Left lung (tissue), 10 donors: ENCODE measurements around the gene B3GNT3. TPM values are rescaled to one million over a fixed set of nuclear protein-coding genes. Genes with fewer than 3 reads are reported as not detected.

Source experiments
- ATAC-seq: fragments of 200-7000 bp; cut with Tn5 transposase; one replicate; pipeline ENCODE4 v1.9.1; 2020; ENCODE audit warnings: moderate library complexity
- DNase-seq, 4 donors: peaks; one replicate each; pipeline ENCODE4 v3.0.0-alpha.2; 2013 to 2020
- H3K27ac ChIP-seq, 2 donors: fragments of 200-600 bp; sonication (generic) in 1 of 2; one replicate each; pipeline versions ENCODE4 v1.5.0 to v1.8.0; 2020 to 2021
- H3K27me3 ChIP-seq, 2 donors: fragments of 200-600 bp; sonication (generic) in 1 of 2; one replicate each; pipeline versions ENCODE4 v1.5.0 to v1.8.0; 2020 to 2021
- H3K36me3 ChIP-seq, 2 donors: fragments of 200-600 bp; sonication (generic) in 1 of 2; one replicate each; pipeline versions ENCODE4 v1.5.0 to v1.8.0; 2020 to 2021
- H3K4me1 ChIP-seq, 2 donors: fragments of 200-600 bp; one replicate each; pipeline ENCODE4 v1.8.0; 2021
- H3K4me3 ChIP-seq, 2 donors: fragments of 200-600 bp; sonication (generic) in 1 of 2; one replicate each; pipeline versions ENCODE4 v1.5.0 to v1.8.0; 2020 to 2021; ENCODE audit warnings: mild to moderate bottlenecking in 1 of 2
- H3K9me3 ChIP-seq, 2 donors: fragments of 200-600 bp; sonication (generic) in 1 of 2; one replicate each; pipeline versions ENCODE4 v1.5.0 to v1.8.0; 2020 to 2021
- CTCF ChIP-seq, 2 donors: fragments of 200-600 bp; sonication (generic) in 1 of 2; IDR thresholded peaks; one replicate each; pipeline versions ENCODE4 v1.5.0 to v1.8.0; 2021; ENCODE audit warnings: antibody characterized with exemption in 2 of 2
- intact Hi-C, 2 donors: fragments of 100-400 bp; cut with DNase I; formaldehyde crosslinking; loops; one replicate each; pipeline versions ENCODE4 v1.11.2 to v1.14.2; 2022
- polyA plus RNA-seq, 6 donors: library from polyadenylated mRNA; unstranded; fragments of 120-200 nt; gene quantifications; one replicate each; pipeline ENCODE4 v1.2.1, GENCODE V29; 2013; ENCODE audit not compliant: insufficient read length in 6 of 6
- total RNA-seq, 2 donors: library from RNA; stranded (reverse); fragmentation: NEBNext Ultra II Directional; extraction: Animal tissue kit (Norgen Biotek cat#: 25700); gene quantifications; one replicate each; pipeline ENCODE4 v1.2.1, GENCODE V29; 2021
- donor health status: DM: no; HTN: yes; CAD: no.
- donor health status: DM: no; HTN: no; CAD: no.

Gene B3GNT3
- total and polyA plus RNA-seq, 8 donors, result 0.12 to 5.2 (median 1.1) TPM; not detected in 4

- intact Hi-C loops, result no loop called here
- Histone ChIP-seq H3K4me1 (peaks cover 0 to 11% of the 10 kb centered on the region in 2 donors), H3K27ac (no peak overlapping the region), H3K36me3 (peaks cover 0 to 49% of the 10 kb centered on the region in 2 donors), H3K4me3 (no peak overlapping the region), H3K27me3 (peaks cover 0 to 31% of the 10 kb centered on the region in 2 donors), H3K9me3 (no peaks in the 10 kb centered on the region)
- DNase-seq, result no peak
- no peak for TF ChIP-seq CTCF (IDR thresholded peaks at IDR 0.05)
- ATAC-seq, result no peak
Observed at GRCh38 chr19:17826508-17827056, 31.6 kb downstream of the B3GNT3 start.

- peaks cover 0 to 80% of the 10 kb centered on the region in 2 donors for H3K36me3 ChIP-seq
- intact Hi-C loops, result no loop called here
- no peak for TF ChIP-seq CTCF (IDR thresholded peaks at IDR 0.05)
- no peak for DNase-seq
- peak; percentile 42 for ATAC-seq
- H3K4me3 ChIP-seq, result no peak overlapping the region
- H3K27ac ChIP-seq, result no peak overlapping the region
- peaks cover 0 to 36% of the 10 kb centered on the region in 2 donors for H3K27me3 ChIP-seq
- peaks cover 0 to 11% of the 10 kb centered on the region in 2 donors for H3K4me1 ChIP-seq
- H3K9me3 ChIP-seq, result no peaks in the 10 kb centered on the region
Observed at GRCh38 chr19:17829855-17830566, 35.1 kb downstream of the B3GNT3 start.

GRCh38 chr19:17830567-17831418, 35.9 kb downstream of the B3GNT3 start:
- Histone ChIP-seq H3K4me3 (no peak overlapping the region), H3K4me1 (peaks cover 0 to 11% of the 10 kb centered on the region in 2 donors)

GRCh38 chr19:17831419-17831888, 36.5 kb downstream of the B3GNT3 start:
- no peak overlapping the region for H3K27ac ChIP-seq
- TF ChIP-seq CTCF (IDR thresholded peaks at IDR 0.05), result no peak
- H3K9me3 ChIP-seq, result no peaks in the 10 kb centered on the region
- peaks cover 0 to 80% of the 10 kb centered on the region in 2 donors for H3K36me3 ChIP-seq
- H3K27me3 ChIP-seq, result peaks cover 0 to 36% of the 10 kb centered on the region in 2 donors
- H3K4me3 ChIP-seq, result no peak overlapping the region
- intact Hi-C loops, result no loop called here
- H3K4me1 ChIP-seq, result peaks cover 0 to 11% of the 10 kb centered on the region in 2 donors
- DNase-seq (no peak), ATAC-seq (peak; percentile 10)

More at GRCh38 chr19:17830567-17831418, 35.9 kb downstream of the B3GNT3 start:
- H3K36me3 ChIP-seq, result peaks cover 0 to 80% of the 10 kb centered on the region in 2 donors
- peaks cover 0 to 36% of the 10 kb centered on the region in 2 donors for H3K27me3 ChIP-seq
- ATAC-seq, result peak; percentile 89
- no peak overlapping the region for H3K27ac ChIP-seq
- H3K9me3 ChIP-seq, result no peaks in the 10 kb centered on the region
- intact Hi-C loops, result no loop called here
- DNase-seq, result peak in 3 of 4 donors; percentile 8 to 81 (median 71)
- no peak for TF ChIP-seq CTCF (IDR thresholded peaks at IDR 0.05)
